ENCODE measurements around the gene CARD8.

CARD8 gene

DNA sequence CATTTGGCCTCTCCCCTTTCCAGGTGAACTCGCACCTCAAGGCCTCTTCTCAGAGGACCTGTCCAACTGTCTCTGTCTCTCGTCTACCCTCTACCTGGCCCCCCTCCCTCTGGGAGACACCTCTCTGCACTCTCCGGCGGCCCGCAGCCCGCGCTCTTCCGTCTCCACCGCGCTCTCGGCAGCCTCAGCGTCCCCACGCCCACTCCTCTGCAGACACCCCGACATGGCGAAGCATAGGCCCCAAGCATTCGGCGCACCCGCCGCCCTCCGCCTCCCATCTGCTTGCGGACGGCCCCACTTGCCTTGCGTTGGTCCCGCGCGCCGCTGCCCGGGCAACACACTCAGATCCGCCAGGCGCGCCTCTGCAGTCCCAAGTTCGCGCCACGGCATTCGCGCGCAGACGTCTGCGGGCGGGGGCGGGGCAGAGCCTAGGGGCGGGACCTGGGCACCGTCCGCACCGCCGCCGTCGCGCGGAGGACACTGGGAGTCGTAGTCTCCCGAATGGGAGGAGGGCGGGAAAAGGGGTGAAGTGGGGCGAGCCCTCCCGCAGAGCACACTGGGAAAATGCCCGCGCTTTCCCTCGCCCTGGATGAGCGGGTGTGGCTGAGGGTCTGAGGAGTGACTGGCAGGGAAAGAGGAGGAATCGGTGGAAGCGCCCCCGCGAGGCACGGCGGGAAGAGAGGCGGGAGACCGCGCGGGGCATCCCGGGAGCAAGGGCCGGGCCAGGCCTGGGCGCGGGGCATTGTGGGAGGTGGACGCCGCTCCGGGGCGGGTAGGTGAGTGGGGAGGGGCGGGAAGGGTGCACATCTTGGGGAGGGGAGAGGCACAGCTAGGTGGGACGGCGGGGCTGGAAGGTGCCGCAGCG is 85.5 kb downstream of the CARD8 start, which contains the start of the genes LIG1 and ZSWIM9:
TSS of gene LIG1 (minus strand) at position 406 of the 865 bp plus-strand sequence. CDS start 4,778 bp downstream, outside the sequence.
TSS of gene ZSWIM9 (plus strand) at position 742 of the 865 bp plus-strand sequence. CDS start 1,123 bp downstream, outside the sequence.
- DNase-seq = peak; percentile 89

DNA sequence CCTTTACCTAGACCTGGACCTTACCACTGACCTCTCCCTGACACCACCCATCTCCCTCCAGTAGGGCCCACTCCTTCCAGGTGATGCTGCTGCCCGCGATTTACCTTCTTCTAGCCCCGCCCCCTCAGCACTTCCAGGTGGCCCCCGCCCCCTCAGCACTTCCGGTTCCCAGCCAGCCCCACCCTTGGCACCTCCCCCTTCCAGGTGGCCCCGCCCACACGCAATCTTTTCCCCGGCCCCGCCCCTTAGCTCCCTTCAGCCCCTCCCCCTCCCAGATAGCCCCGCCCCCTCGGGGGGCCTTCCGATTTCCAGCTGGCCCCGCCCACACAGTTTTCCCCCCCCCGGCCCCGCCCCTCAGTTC is 86.2 kb downstream of the CARD8 start:
- peak; percentile 78 for DNase-seq

DNA sequence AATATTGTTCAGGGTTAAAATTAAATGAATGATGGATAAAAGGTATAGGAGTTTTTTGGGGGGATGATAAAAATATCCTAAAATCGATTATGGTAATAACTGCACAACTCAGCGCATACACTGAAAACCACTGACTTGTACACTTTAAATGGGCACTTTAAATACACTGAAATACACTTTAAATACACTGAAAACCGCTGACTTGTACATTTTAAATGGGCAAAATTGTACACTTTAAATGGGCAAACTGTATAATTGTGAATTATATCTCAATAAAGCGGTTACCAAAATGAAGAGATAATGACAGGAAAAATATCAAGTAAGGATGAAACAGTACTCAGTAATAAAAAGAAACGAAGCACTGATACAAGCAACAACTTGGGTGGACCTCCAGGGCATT is 87.0 kb downstream of the CARD8 start:
- no peak for DNase-seq

DNA sequence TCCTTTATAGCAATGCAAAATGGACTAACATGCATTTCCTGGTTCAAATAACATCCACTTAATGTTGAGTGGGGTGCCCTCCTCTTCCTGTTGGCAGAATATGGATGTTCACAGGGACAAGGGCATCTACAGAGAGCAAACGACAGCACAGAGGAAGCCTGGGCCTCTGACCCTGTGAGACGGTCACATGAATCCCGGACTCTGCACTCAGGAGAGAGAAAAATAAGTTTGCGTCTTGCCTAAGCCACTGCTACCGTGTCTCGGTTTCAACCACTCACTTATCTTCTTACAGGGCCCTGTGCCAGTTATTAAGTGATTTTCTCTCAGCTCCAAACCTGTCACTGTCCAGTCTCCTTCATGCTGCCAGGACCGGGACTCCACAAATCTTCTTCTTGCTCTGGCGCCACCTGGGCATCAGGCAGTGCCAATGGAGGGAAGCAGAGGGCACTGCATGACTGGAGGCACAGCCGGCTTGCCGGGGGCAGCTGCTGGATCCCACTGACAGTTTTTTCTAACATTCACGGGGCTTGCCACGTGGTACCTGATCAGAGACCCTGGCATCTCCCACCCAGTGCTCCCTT is 97.4 kb downstream of the CARD8 start:
- no peak for DNase-seq
